Testis (tissue), 2 donors: Measurements from ENCODE around the gene PTPRN2.

Source experiments
- CTCF ChIP-seq, 3 experiments: fragments of 450-650 bp in 2 of 3; fragments of 200-600 bp in 1 of 3; sonication (generic) in 1 of 3; IDR thresholded peaks; one replicate each; pipeline ENCODE4 v1.5.1; 2016 to 2019; ENCODE audit warnings: antibody characterized with exemption in 3 of 3, mild to moderate bottlenecking in 2 of 3, moderate library complexity in 1 of 3
- POLR2A ChIP-seq: fragments of 450-650 bp; IDR thresholded peaks from one replicate; pipeline ENCODE4 v1.6.1; 2017; ENCODE audit warnings: antibody characterized with exemption, mild to moderate bottlenecking, moderate library complexity

- TF ChIP-seq CTCF (IDR thresholded peaks at IDR 0.05): no peak
- no peak for TF ChIP-seq POLR2A
These were observed 787.3 kb downstream of the PTPRN2 start for GRCh38 chr7:157800281-157800680.
